Superior temporal gyrus (tissue), 1 donor: ENCODE results near the gene MACC1.
"Not testable (repeated sequence)": the region's sequence is repeated elsewhere in the genome, so short reads cannot be mapped to it uniquely, and the experiment has no call there.

Experiments used
- DNase-seq: peaks from one replicate; pipeline ENCODE4 v3.0.0-alpha.2; 2016; ENCODE audit errors: extremely low spot score

The MACC1 gene

GRCh38 chr7:20207811-20208210 is 9.4 kb downstream of the MACC1 start:
- DNase-seq, result not testable (repeated sequence)

DNA sequence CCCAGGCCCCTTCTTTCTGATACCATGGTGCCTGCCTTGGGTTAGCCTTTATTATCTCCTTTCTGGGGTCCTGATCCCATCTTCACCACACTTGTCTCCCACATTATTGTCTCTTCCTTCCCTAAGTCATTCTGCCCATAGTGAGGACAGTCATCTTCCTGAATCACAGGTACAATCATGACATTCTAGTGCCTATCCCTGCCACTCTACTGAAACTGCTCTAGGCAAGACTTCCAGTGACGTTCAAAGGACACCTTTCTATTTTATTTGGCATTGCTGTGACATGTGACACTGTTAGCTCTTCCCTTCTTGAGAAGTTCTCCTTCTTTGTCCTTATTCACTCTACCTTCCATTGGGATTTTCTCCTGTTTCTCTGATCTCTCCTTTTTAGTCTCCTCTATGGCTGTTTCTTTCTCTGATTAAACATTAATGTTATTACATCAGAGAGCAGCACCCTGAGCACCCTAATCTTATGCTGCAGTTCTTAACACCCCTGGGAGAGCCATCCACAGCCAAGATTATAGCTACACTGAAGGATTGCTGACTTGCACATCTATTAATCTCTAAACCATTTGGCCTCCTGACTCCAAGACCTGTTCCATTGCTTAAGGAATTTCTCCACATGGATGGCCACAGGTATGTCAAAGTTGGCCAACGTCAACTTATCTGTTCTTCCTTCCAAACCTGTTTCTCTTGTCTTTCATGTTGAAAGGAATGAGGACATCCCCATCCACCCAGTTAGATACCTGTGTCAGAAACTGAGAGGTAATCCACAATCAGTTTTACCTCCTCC is 10.9 kb downstream of the MACC1 start:
- no peak for DNase-seq

GRCh38 chr7:20203316-20203715 is 13.9 kb downstream of the MACC1 start:
- DNase-seq, result no peak

- no peak for DNase-seq
Observed at GRCh38 chr7:20201380-20201779, 15.8 kb downstream of the MACC1 start.

DNA sequence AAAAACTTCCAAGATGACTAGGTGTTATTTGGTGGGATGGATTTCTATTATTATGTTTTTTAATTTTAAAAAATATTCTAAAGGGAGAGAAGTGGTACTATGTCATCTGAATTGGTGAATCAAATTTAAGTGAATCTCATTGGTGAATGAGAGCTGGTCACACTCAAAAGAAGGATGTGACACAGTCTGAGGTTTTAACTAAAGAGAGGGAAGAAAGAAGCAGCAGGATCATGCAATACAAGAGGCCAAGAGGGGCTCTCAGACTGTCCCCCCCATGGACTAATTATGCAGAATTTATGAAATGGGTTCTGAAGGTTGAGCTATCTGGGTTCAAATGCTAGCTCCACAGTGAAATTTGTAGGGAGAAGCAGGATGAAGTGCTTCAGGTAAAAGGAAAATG is 16.2 kb downstream of the MACC1 start:
- DNase-seq, result no peak

- DNase-seq, result no peak
Observed at GRCh38 chr7:20200361-20200760, 16.8 kb downstream of the MACC1 start.

DNA sequence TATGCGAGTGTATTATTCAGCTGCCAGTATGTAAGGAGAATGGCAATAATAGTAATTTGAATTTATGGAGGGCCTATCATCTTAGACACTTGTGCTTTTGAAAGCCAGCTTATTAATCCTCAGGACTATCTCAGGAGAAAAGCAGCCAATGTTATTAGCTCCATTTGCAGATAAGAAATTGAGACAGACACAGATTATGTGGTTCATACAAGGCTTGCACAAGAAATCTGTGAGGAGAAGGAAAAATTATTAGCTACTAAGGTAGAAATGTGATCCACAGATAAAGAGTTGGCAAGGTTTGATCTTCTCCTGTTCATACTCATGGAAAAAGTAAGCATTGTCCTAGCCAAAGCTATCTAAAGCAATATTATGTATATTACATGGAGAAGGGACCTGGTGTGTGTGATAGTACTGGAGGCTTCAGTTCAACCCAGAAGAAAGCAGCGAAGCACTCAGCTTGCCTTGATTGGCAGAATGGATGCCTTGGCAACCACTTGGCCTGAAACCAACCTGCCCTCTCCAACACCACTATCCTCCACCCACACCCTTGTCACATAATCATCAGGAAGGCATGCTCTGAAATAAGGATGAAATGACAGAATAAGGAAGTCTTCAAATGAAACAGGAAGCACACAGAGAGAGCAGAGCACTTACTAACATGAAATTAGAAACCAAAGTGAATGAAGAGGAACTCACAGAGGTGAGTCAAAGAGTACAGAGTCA is 18.0 kb downstream of the MACC1 start:
- no peak for DNase-seq

- no peak for DNase-seq
Observed at GRCh38 chr7:20198260-20198659, 18.9 kb downstream of the MACC1 start.

DNA sequence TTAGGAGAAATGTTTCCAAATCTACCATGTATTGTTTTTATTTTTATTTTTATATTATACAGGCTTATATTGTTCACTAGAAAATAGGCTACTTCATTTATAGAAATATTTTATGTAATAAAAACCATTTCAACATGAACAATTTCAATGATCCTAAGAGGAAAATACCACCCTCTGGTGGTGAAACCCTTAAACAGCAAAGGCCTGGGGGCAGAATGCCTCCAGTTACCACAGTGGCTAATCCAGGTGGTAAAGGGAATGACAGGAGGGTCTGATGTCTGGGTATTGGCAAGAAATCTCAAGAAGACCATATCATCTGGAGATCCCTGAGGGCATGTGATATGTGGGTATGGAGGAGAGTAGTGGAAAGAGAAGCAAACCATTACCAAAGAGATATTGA is 19.3 kb downstream of the MACC1 start:
- DNase-seq, result no peak

GRCh38 chr7:20197125-20197748 is 19.9 kb downstream of the MACC1 start:
- DNase-seq, result no peak

DNA sequence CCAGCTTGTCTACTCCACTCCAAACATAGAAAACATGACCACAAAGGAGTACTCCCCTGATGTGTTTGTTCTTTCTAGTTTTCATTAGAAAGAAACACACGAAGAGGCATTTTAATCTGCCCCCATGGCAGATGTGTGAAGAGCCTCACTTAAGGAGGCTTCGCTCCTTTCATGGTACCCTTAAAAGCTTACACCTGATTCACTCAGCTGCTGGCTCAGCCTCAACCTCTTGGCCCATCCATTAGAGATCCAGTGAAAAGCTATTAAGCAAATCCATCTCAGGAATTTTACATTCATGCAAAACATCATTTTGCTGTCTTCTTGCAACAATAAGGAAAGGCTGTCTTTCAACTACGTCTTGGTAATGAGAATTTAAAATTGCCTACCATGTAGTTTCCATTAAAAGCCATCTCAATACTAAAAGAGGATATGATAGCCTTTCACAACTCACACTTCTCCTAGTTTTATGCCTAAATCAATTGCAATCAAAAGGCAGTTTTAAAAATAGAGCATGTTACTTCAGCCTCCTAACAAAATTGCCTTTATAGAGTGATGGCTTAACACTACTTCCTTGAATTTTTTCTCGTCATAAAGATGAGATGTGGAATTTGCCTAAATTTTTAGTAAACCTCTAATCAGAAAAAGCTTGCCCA is 22.7 kb downstream of the MACC1 start:
- DNase-seq, result no peak

GRCh38 chr7:20193873-20194272 is 23.3 kb downstream of the MACC1 start:
- DNase-seq, result no peak

- DNase-seq, result no peak
Observed at GRCh38 chr7:20193242-20193777, 23.9 kb downstream of the MACC1 start.

DNA sequence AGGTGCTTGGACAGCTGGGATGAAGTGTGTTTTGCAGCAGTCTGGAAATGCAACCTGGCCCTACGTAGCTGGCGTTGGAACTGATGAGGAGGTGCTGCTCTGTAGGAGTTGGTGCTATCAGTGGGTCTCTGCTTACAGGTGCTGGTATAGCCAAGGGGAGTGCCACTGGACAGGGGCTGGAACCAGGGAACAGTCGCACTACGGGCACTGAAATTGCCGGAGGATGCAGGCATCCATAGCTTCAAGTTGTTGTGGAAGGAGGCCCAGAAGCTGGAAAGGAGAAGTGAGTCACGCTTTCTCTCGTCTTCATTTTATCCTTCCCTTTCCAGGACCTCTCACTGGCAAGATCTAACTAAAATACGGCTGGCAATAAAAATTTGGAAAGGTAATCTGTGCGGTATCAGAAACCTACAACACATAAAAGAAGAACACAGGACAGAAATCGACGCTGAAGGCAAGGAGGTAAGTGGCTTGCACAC is 25.8 kb downstream of the MACC1 start:
- no peak for DNase-seq

DNA sequence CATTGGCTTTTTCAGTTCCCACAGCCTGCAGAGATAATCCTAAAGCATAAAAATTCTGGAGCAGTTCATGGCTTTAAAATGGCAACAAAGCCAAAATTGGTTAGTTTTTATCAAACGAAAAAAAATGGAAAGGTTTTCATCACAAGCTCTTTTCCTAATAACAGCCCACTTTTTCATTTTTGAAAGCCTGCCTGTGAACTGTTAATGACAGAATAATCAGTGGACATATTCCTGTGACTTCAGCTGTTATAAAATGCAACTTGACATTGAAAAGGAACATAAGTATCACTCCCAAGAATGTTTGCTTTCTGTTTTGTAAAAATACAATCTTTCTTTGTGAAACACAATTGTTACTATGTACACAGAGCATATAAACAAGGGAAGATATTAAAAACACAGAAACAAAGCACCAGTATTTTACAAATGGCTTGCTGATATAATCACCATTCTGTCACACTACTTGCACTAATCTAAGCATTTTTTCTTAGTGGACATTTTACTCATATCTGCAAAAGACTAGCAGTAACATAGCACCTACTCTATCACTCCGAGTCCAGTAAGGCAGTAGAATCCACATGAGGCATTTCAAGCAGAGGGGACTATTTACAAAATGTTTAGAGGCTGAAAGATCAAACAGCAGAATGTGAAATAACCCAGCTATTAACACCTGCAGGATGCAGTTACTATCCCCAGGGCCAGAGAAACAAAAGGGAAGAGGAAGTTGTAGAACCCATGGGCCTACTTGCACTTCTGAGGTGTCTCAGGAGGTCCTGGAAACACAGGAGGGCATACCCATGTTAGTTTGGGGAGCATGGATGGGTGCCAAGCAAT is 26.4 kb downstream of the MACC1 start:
- DNase-seq, result no peak

GRCh38 chr7:20189852-20190251 is 27.3 kb downstream of the MACC1 start:
- DNase-seq, result no peak

DNA sequence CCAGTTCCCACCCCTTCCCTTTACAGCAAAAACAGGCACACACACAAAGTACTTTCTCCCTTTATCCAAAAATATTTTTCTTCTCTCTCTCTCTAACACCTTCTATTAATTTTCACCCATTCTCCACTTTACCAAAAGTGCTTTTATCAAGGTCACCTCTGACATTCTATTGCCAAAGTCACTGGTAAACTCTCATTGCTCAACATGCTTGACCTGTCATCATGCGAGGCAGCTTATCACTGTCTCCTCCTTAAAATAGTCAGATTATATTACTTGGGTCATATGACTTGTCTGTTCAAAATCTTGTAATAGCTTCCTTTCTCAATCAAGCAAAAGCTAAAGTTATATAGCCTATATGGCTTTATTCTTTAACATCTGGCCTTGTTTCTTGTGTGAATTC is 28.6 kb downstream of the MACC1 start:
- DNase-seq, result no peak

DNA sequence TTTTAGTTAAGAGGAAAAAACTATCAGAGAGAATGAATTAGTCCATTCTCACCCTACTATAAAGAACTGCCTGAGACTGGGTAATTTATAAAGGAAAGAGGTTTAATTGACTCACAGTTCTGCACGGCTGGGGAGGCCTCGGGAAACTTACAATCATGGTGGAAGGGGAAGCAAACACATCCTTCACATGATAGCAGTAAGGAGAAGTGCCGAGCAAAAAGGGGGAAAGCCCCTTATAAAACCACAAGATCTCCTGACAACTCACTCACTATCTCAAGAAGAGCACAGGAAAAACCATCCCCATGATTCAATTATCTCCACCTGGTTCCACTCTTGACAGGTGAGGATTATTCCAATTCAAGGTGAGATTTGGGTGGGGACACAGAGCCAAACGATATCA is 29.3 kb downstream of the MACC1 start:
- DNase-seq, result not testable (repeated sequence)

DNA sequence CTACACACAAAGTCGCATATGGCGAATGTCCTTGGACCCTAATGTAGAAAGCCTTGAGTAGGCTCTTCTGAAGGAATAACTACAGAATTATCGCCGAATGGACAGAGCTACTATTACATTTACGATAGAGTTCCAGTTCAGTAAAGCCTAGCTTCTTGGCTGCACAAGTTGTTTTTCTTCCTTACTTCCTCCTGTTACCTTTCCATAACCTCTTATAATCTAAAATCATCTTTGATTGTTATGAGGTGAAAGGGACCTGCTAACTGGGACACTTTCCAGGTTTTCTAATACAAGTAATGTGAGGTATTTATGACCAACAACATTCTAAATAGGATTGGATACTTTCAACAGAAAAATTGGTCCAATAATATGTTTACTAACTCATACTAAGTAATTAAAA is 31.2 kb downstream of the MACC1 start:
- DNase-seq, result no peak

DNA sequence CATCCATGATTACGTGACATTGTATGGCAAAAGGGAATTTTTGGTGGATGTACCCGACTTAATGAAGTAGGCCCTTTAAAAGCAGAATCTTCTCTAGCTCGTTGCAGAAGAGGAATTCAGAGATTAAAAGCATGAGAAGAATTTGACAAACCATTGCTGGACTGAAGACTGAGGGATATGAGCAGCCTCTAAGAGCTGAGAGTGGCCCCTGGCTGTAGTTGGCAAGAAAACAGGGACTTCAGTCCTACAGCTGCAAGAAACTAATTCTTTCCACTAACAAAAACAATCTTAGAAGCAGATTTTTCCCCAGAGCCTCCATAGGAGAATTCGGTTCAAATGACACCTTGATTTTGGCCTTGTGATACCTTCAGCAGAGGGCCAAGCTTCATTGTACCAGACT is 34.1 kb downstream of the MACC1 start:
- no peak for DNase-seq
